A549 (cell line): ENCODE measurements around the gene SCG5. TPM values are rescaled to one million over a fixed set of nuclear protein-coding genes. Genes with fewer than 3 reads are reported as not detected.

Source experiments
- ATAC-seq, 2 experiments: fragments of 200-7000 bp in 1 of 2; fragments of >200 bp in 1 of 2; cut with Nextera tagmentation in 1 of 2; cut with Tn5 transposase in 1 of 2; 3 replicates each; pipeline versions ENCODE4 v1.8.0 to v1.9.1; 2018 to 2020; ENCODE audit warnings: mild to moderate bottlenecking in 1 of 2, moderate library complexity in 1 of 2
- CTCF ChIA-PET: fragments of 300-600 bp; sonication (Branson Sonifier 250); formaldehyde crosslinking; extraction: SDS; loops from one replicate; lab custom pipeline; 2021; ENCODE audit warnings: antibody characterized with exemption, inconsistent platforms; lab: Yijun Ruan, JAX
- POLR2A ChIA-PET: fragments of 350-600 bp; formaldehyde crosslinking; extraction: SDS; loops from one replicate; lab custom pipeline; 2021; ENCODE audit warnings: antibody characterized with exemption, inconsistent platforms; lab: Yijun Ruan, JAX
- DNase-seq, 2 experiments: peaks; one replicate each; pipeline versions ENCODE4 v3.0.0 to v3.0.0-alpha.2; 2011 to 2016; ENCODE audit warnings: low read depth in 1 of 2, low spot score in 1 of 2
- FAIRE-seq: peaks from 2 replicates; lab custom pipeline; 2011; peaks lifted over from hg19 to GRCh38; lab: Jason Lieb, UNC
- H3K27ac ChIP-seq, 2 experiments: fragments of >200 bp; sonication (Bioruptor Twin); formaldehyde crosslinking; 3 replicates each; pipeline ENCODE4 v1.5.1; 2016 to 2017
- H3K4me1 ChIP-seq: fragments of >200 bp; sonication (Bioruptor Twin); formaldehyde crosslinking; 3 replicates; pipeline ENCODE4 v1.6.1; 2016
- H3K4me2 ChIP-seq: fragments of >200 bp; sonication (Bioruptor Twin); formaldehyde crosslinking; 3 replicates; pipeline ENCODE4 v1.6.1; 2016
- H3K4me3 ChIP-seq: fragments of >200 bp; sonication (Bioruptor Twin); formaldehyde crosslinking; 3 replicates; pipeline ENCODE4 v1.5.1; 2016
- H3K9me3 ChIP-seq: fragments of >200 bp; sonication (Bioruptor Twin); formaldehyde crosslinking; 3 replicates; pipeline ENCODE4 v1.6.1; 2016
- ATOH8 ChIP-seq: fragments of 250-450 bp; sonication (Bioruptor Pico); IDR thresholded peaks from 2 replicates; pipeline ENCODE4 v1.5.0; 2020; ENCODE audit warnings: low read depth, mild to moderate bottlenecking, moderate library complexity
- BHLHE40 ChIP-seq: IDR thresholded peaks from 2 replicates; pipeline ENCODE4 v1.6.1; 2012; ENCODE audit warnings: low read depth, low read length, inconsistent platforms
- CBX2 ChIP-seq: fragments of 200-600 bp; sonication (generic); IDR thresholded peaks from 2 replicates; pipeline ENCODE4 v1.6.1; 2016; ENCODE audit warnings: low read depth, mild to moderate bottlenecking, borderline replicate concordance
- CBX8 ChIP-seq: fragments of 200-600 bp; sonication (generic); IDR thresholded peaks from 2 replicates; pipeline ENCODE4 v1.6.1; 2016
- E2F6 ChIP-seq: IDR thresholded peaks from 2 replicates; pipeline ENCODE4 v1.6.1; 2012; ENCODE audit warnings: low read depth, borderline replicate concordance
- GATA3 ChIP-seq: IDR thresholded peaks from 2 replicates; pipeline ENCODE4 v1.6.1; 2012; ENCODE audit warnings: borderline replicate concordance
- HOXB13 ChIP-seq: fragments of 250-450 bp; sonication (Bioruptor Pico); IDR thresholded peaks from 2 replicates; pipeline ENCODE4 v1.5.0; 2020; ENCODE audit warnings: low read depth, mild to moderate bottlenecking, moderate library complexity
- HOXB5 ChIP-seq: fragments of 250-450 bp; sonication (Bioruptor Pico); IDR thresholded peaks from 2 replicates; pipeline ENCODE4 v1.5.0; 2020; ENCODE audit warnings: mild to moderate bottlenecking, moderate library complexity
- JUN ChIP-seq, 2 experiments: fragments of >200 bp; sonication (Bioruptor Twin); formaldehyde crosslinking; IDR thresholded peaks; 2 replicates in 1 of 2; 3 replicates in 1 of 2; pipeline ENCODE4 v1.6.1; 2016 to 2017
- JUNB ChIP-seq: fragments of >200 bp; sonication (Bioruptor Twin); formaldehyde crosslinking; IDR thresholded peaks from 2 replicates; pipeline ENCODE4 v1.6.1; 2016
- MAFK ChIP-seq: fragments of 450-650 bp; IDR thresholded peaks from 2 replicates; pipeline ENCODE4 v1.6.1; 2014; ENCODE audit not compliant: partially characterized antibody
- MAX ChIP-seq: IDR thresholded peaks from 2 replicates; pipeline ENCODE4 v1.6.1; 2012
- MAZ ChIP-seq: fragments of 150-350 bp; IDR thresholded peaks from 2 replicates; pipeline ENCODE4 v1.6.1; 2014; ENCODE audit warnings: antibody characterized with exemption, low read depth, low read length, borderline replicate concordance
- NR3C1 ChIP-seq: fragments of >200 bp; sonication (Bioruptor Twin); formaldehyde crosslinking; IDR thresholded peaks from 3 replicates; pipeline ENCODE4 v1.6.1; 2017
- PHF8 ChIP-seq: fragments of 200-600 bp; sonication (generic); IDR thresholded peaks from 2 replicates; pipeline ENCODE4 v1.6.1; 2016; ENCODE audit warnings: low read depth, mild to moderate bottlenecking, antibody characterized with exemption, moderate library complexity, borderline replicate concordance
- RNF2 ChIP-seq: fragments of 200-600 bp; sonication (generic); IDR thresholded peaks from 2 replicates; pipeline ENCODE4 v1.6.1; 2016; ENCODE audit warnings: low read depth, mild to moderate bottlenecking, antibody characterized with exemption, moderate library complexity, borderline replicate concordance
- SREBF2 ChIP-seq: fragments of 450-650 bp; IDR thresholded peaks from 2 replicates; pipeline ENCODE4 v1.6.1; 2014; ENCODE audit warnings: mild to moderate bottlenecking, moderate library complexity
- TP53 ChIP-seq: fragments of 250-450 bp; sonication (Bioruptor Pico); IDR thresholded peaks from 2 replicates; pipeline ENCODE4 v1.5.0; 2021; ENCODE audit warnings: mild to moderate bottlenecking, moderate library complexity
- USF2 ChIP-seq: fragments of 450-650 bp; IDR thresholded peaks from 2 replicates; pipeline ENCODE4 v1.6.1; 2014; ENCODE audit warnings: antibody characterized with exemption
- ZFP36 ChIP-seq: fragments of 450-650 bp; IDR thresholded peaks from 2 replicates; pipeline ENCODE4 v1.6.1; 2014; ENCODE audit warnings: borderline replicate concordance; ENCODE audit not compliant: partially characterized antibody
- ZNF302 ChIP-seq: fragments of 250-450 bp; sonication (Bioruptor Pico); IDR thresholded peaks from 2 replicates; pipeline ENCODE4 v1.9.0; 2021; ENCODE audit warnings: inconsistent platforms, mild to moderate bottlenecking, moderate library complexity
- WGBS: methylation state at CpG from one replicate; pipeline ENCODE4 v1.1.6; 2017; ENCODE audit errors: missing lambda C conversion rate; 5-methylcytosine and 5-hydroxymethylcytosine counted together
- polyA plus RNA-seq, 4 experiments: library from polyadenylated mRNA; depleted of rRNA in 3 of 4; stranded (reverse); fragments of >200 nt; fragmentation: RNase III in 1 of 4; extraction: RNeasy Plus Mini Kit Qiagen cat#74134 plus additional on column Dnase treatment in 1 of 4; gene quantifications; 2 replicates in 3 of 4; 3 replicates in 1 of 4; pipeline ENCODE4 v1.2.3, GENCODE V29; 2011 to 2017

SCG5 gene
- polyA plus RNA-seq, 2 of the 4 experiments (the other 2 are of a cell fraction): 1.4 to 9.4 TPM

GRCh38 chr15:32718227-32718820 is 76.8 kb downstream of the SCG5 start:
- H3K4me2 ChIP-seq: peak overlapping the region; percentile 90
- 3% methylated on average over 48 of the region's 60 CpGs for WGBS
- peaks cover 4% of the 10 kb centered on the region; the same call in 1 of the 3 replicates for H3K9me3 ChIP-seq
- H3K4me3 ChIP-seq: peak overlapping the region; percentile 41
- DNase-seq (peak in 1 of 2 experiments; percentile 57), FAIRE-seq (no peak), ATAC-seq (peak; percentile 69 to 75)
- H3K4me1 ChIP-seq: peaks cover 11% of the 10 kb centered on the region; the same call in 1 of the 3 replicates
- peak overlapping the region; percentile 49 to 74; a peak in 5 of 6 replicates for H3K27ac ChIP-seq
- CTCF ChIA-PET: interaction anchor here (1.2 kb wide), 1 partner anchor 68 kb away, joined by 3 read pairs; no protein-coding TSS in a partner anchor
- peak; percentile 84 for TF ChIP-seq E2F6
- no peak for TF ChIP-seq ZFP36
- TF ChIP-seq MAX: peak; percentile 53
- TF ChIP-seq ZNF302 (CRISPR knock-in tag): no peak
- TF ChIP-seq JUNB: no peak
- POLR2A ChIA-PET: no interaction called here

- Histone ChIP-seq H3K4me1 (peaks cover 11% of the 10 kb centered on the region; the same call in 1 of the 3 replicates), H3K9me3 (peaks cover 4% of the 10 kb centered on the region; the same call in 1 of the 3 replicates), H3K4me3 (peak overlapping the region; percentile 41), H3K4me2 (peak overlapping the region; percentile 90), H3K27ac (peak overlapping the region; percentile 49 to 74; a peak in 5 of 6 replicates)
- WGBS: 12% methylated on average over 56 of the region's 70 CpGs
- DNase-seq (peak; percentile 21 to 31), ATAC-seq (peak; percentile 40 to 71), FAIRE-seq (no peak)
- TF ChIP-seq JUN (IDR thresholded peaks at IDR 0.05) (0 out of 5 replicates have a peak, but pooled peaks of 1 of the 2 experiments have one; percentile 20), MAX (no peak), CBX2 (no peak)
- ChIA-PET POLR2A (no interaction called here), CTCF (interaction anchor here (0.6 to 1.2 kb wide), 3 partner anchors 21 to 221 kb away, joined by 3 read pairs; no protein-coding TSS in a partner anchor)
These were observed 77.6 kb downstream of the SCG5 start for GRCh38 chr15:32718821-32719716.

- Histone ChIP-seq H3K9me3 (peaks cover 4% of the 10 kb centered on the region; the same call in 1 of the 3 replicates), H3K4me2 (no peak overlapping the region), H3K4me1 (peaks cover 11% of the 10 kb centered on the region; the same call in 1 of the 3 replicates), H3K27ac (no peak overlapping the region), H3K4me3 (no peak overlapping the region)
- 79% methylated on average over 6 of the region's 6 CpGs for WGBS
- DNase-seq (no peak), ATAC-seq (no peak), FAIRE-seq (no peak)
- ChIA-PET CTCF (interaction anchor here (0.8 to 3.2 kb wide), 9 partner anchors 9 to 123 kb away, joined by 3 to 23 read pairs (median 4); no protein-coding TSS in a partner anchor), POLR2A (interaction anchor here (0.7 kb wide), 1 partner anchor 114 kb away, joined by 3 read pairs; no protein-coding TSS in a partner anchor)
- TF ChIP-seq JUNB (no peak), SREBF2 (no peak), HOXB13 (CRISPR knock-in tag) (no peak), GATA3 (no peak), PHF8 (no peak), CBX8 (no peak), MAX (no peak), TP53 (no peak), USF2 (no peak), NR3C1 (no peak), MAZ (no peak), BHLHE40 (no peak), MAFK (no peak), E2F6 (no peak), HOXB5 (no peak), ATOH8 (CRISPR knock-in tag) (no peak), RNF2 (no peak)
These were observed 80.1 kb downstream of the SCG5 start for GRCh38 chr15:32721596-32721995.
